Hypothalamus (tissue), 51 donors: ENCODE data around the gene GALNT2.

Source experiments
- DNase-seq, 51 donors: peaks; one replicate each; lab custom pipeline; 2025; lab: John Stamatoyannopoulos, UW

GALNT2 gene

GRCh38 chr1:230109066-230109465 is 42.0 kb downstream of the GALNT2 start:
- DNase-seq, result no peak

- peak in 1 of 51 donors; percentile 10 for DNase-seq
Observed at GRCh38 chr1:230109895-230110667, 43.0 kb downstream of the GALNT2 start.

DNA sequence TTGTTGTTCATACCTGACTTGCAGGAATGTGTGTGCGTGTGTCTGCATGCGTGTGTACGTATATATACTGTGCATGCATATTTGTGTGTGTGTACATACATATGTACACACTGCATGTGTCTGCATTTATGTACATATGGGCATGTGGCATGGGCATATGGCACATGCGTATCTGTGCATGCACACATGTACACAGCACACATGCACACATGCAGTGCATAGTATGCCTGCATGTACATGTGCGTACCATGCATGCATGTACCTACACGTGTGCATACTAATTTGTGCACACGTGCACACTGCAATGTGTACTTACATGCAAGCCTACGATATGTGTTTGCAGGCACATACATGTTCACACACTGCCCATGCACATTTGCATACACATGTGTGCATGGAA is 43.9 kb downstream of the GALNT2 start:
- DNase-seq, result no peak

DNA sequence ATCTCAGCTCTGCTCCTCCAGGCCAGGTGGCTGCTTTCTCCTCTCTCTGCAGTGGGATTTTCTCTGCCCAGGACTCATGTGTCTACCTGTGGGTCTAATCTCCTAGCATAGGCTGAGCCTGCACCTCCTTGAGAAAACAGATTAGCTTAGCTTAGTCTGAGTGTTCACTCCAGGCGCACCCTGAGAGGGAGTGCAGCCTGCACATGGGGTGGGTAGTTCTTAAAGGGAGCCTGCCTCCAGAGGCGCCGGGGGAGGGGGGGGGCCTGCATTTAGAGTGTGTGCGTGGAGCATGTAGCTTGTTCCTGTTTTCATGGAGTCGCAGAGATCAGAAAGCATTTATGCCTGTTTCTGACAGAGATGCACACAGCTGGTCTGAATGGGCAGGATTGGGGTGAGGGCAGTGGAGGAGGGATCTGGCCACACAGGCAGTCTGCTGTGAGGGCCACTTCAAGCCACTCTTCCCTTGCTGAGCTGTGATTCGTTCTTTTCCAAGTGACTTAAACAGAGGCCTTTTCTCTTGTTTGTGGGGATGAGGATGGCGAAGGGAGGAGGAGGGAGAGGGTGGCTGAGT is 45.2 kb downstream of the GALNT2 start:
- peak in 36 of 51 donors; percentile 20 to 77 (median 52) for DNase-seq

DNA sequence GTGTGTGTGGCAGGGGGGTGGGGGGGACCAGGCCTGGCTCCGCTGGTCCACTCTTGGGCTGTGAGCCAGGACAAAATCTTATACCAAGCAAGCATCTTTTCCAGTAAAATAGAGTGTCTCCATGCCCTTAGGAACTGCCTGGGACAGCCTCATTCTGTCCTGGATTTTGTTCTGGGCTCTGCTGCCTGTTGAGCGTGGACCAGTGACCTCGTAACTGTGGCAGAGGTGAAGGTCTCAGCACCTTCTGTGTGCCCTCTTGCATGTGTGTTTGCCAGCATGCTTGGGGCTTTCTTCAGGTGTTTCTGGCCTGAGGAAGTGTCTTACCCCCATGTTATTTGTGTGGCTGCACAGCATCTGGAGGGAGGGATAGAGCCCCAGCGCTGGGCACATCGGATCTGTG is 45.7 kb downstream of the GALNT2 start:
- DNase-seq, result peak in 2 of 51 donors; percentile 36 to 59

DNA sequence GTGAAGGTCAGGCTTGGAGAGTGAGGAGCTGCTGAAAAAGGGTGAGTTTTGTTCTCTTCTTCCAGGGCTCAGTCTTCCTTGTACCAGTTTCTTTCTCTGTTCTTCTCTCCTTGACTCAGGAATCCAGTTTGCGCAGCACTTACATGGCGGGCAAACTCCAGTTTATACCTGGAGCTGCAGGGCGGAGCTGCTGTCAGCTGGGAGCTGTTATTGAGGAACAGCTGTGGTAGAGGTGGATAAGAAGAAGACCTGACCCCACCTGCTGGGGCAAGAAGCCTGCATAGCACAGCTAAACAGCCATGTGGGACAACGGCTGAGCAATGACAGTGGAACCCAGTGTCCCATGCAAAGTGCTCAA is 46.2 kb downstream of the GALNT2 start:
- DNase-seq, result no peak

DNA sequence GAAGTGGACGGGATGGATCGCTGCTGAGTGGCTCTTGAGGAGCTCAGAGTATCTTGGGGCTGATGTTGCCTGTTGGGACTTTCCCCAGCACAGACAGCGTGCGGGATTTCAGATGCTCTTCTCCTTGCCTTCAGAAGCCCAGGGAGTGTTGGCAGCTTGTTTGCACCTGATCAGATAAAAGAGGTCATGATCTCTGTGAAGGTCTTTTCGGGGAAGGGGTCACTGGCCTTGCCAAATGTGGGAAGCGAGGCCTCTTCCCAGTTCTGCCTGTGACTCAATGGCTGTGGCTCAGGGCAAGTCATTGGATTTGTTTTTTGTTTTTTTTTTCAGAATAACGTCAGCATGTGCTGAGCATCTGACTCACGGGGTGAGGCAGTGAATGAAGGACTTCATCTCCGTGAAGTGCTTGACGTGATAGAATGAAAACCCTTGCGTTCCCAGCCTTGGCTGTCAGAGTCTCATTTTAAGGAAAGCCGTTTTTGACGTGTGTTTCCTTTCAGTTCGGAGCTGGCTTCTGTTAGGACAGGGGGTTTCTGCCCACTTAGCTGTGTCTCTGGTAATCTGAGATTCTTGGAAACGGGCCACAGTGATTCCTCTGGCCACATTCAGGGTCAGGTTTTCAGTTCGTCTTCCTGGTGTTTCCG is 46.7 kb downstream of the GALNT2 start:
- DNase-seq, result peak in 8 of 51 donors; percentile 18 to 46 (median 34)

GRCh38 chr1:230114237-230114651 is 47.2 kb downstream of the GALNT2 start:
- no peak for DNase-seq

DNA sequence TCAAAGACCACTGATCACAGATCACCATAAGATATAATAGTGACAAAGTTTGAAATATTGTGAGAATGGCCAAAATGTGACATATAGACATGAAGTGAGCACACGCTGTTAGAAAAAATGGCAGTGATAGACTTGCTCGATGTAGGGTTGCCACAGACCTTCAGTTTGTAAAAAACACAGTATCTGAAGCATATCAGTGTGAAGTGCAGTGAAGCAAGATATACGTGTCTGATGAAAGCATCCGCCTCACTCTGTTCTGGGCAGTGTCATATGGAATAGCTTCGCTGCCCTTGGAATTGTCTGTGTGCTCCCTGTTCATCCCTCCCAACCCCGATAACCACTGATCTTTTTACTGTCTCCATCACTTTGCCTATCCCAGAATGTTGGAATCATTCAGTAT is 50.7 kb downstream of the GALNT2 start:
- no peak for DNase-seq

DNA sequence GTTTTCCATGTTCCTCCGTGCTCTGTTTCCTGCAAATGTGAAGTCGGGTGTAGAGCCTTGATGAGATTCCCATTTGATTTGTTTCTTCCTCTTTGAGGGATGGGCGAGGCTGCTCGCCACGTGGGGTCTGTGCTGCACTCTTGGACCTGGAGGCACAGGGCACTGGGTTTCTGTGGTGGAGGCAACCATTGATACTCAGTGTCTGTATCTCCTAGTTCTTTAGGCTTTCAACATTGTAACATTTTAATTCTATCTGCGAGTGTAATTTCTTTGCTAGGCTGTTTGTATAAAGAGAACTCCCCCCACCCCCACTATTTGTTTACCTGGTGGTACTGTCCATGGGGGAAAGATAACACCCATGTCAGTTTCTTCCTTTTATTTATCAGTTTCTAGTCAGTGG is 52.3 kb downstream of the GALNT2 start:
- no peak for DNase-seq

DNA sequence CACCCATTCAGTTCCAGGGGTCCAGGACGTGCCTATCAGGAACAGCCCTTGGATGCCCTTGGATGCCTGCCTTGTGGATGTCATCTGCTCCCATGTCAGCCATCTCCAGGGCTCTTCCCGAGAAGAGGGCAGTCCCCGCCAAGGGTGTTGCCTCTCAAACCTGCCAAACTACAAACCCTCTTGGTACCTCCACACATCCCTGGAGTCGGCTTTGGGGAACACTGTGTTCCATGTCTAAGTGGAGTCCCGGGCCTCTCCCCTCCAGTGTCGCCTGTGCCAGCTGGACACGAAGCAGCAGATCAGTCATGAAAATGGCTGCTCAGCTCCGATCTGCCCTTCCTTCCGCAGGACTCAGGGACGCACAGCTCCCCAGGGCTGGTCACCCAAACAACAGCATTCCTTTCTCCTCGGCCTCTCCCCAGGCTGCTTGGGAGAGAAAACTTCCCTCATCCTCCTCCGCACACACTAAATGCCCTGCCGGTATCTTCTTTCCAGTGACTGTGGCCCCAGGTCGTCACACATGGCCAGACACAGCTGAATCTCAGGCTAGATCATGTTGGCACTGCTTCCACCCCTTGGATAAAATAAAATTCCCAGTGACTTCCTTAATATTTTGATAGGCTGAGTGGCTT is 53.4 kb downstream of the GALNT2 start:
- DNase-seq, result no peak

- no peak for DNase-seq
Observed at GRCh38 chr1:230120921-230121381, 53.9 kb downstream of the GALNT2 start.

DNA sequence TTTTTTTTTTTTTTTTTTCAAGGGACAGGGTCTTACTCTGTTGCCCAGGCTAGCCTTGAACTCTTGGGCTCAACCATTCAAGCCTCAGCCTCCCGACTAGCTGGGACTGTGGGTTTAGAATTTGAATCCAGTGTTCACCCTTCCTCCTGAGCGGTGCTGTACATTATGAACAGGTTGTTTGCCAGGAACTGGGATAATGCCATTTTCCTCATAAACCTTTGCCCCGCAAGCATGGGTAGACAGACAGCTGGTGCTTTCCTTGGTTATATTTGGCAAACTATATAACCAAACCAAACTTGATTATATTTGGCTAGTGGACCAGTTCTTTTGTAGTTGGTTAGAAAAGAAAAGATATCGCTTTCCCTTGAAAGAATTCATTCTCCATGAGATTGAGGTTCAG is 54.9 kb downstream of the GALNT2 start:
- no peak for DNase-seq

- no peak for DNase-seq
Observed at GRCh38 chr1:230122366-230123279, 55.6 kb downstream of the GALNT2 start.

DNA sequence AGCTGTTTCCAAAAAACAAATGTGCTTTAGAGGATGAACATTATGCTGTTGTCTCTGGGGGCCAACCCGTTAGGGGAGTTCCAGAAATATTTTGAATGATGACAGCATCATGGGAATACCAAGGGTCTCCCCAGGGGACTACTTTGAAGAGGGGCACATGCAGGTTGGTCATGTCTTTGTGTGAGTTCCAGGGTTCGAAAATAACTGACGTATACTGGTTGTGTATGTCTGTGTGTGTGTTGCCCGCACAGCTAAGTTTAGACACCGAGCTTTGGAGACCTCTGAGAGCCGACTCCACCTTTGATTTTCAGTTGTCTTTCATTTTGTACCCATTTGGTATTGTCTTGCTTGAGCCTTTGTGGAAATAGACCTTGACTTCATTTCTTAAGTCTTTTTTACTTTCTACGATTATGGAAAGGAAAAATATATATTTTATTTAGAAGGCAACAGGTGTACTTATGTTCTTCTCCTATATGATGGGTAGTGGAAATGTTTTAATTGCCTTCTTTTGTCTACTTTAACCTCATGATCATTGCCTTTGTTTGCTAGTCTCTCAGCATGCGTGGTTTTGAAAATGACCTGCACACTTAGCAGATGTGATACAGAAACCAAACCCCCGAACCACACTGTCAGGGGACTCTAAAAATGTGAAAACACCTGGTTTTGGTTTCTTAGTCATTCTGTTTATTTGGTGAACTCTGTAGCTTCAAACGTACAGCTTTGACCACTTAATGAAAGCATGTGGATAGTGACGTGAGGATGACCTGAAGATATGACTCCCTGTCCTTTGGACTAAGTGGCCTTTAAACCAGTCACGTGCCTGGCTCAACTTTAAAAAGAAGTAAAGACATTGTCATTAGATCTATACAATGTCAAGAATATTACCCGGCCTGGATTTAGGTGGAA is 56.5 kb downstream of the GALNT2 start:
- DNase-seq, result no peak

DNA sequence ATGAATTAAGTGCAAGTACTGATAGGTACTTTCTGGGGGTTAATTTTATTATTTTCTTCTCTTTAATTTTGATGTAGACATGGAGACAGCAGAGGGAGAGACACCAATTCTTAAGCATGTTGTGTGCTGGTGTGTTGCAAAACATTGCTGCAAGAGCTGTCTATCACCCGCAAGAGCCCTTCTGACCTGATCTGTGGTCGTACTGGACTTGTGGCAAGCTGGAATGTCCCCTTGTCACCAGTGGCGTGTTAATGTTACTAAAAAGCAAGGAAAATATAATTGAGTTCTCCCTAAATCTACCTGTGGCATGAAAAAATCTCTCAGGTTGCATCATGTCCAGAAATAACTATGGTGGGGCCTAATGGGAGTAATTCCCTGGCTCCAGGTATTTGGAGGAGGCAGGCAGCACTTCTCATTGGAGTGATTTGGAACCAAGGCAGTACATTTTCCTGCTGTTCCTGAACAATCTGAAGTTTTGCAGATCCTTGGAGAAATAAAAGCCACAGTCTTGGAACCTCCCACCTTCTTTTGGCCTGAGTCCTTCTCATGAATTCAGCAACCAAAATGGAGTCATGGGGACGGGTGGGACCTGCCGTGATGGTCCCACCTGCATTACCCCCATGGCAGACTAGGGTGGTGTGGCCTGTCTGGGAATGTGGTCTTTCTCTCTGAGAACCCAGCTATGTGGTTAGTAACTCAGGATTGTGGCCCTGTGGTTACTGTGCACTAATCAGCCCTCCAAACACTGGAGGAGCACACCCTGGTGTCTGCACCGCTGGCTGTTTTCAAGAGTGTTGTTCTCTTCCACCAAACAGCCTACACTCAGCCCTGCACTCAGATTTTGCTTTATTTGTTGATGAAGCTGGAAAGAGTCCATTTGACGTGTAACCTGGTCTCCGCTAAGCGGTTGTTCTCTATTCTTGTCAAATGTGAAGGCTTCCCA is 57.4 kb downstream of the GALNT2 start:
- no peak for DNase-seq

DNA sequence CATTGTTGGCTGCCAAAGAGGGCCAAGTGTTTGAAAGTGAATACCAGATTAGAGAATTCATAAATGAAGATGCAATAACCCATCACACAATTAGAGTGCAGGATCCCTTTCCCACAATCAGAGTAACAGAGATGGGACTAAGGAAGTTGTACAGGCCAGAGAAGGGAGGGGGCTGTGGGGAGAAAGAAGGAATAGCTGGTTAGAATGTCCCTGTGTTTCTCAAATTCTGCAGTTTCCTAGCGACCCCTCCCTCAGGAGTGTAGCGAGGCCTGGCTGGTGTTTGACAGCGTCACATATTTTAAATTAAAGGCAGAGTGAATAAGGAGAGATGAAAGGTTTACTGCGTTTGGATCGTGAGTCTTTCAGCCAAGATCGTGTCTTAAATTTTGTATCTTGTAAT is 58.1 kb downstream of the GALNT2 start:
- DNase-seq, result no peak
